Activated CD8-positive, alpha-beta memory T cell treated with anti-CD3 and anti-CD28 coated beads, Interleukin-2, amount 50 U/mL, for 24 hours (primary cell): Measurements from ENCODE around the gene ACOX3.
"Not testable (repeated sequence)": the region's sequence is repeated elsewhere in the genome, so short reads cannot be mapped to it uniquely, and the experiment has no call there.

Source experiments
- DNase-seq: peaks from one replicate; pipeline ENCODE4 v3.0.0-alpha.2; 2020; ENCODE audit errors: extremely low read depth

The ACOX3 gene

GRCh38 chr4:8406887-8407286 is 33.6 kb downstream of the ACOX3 start:
- not testable (repeated sequence) for DNase-seq

GRCh38 chr4:8405516-8405875 is 35.0 kb downstream of the ACOX3 start:
- no peak for DNase-seq

- no peak for DNase-seq
These were observed 35.6 kb downstream of the ACOX3 start for GRCh38 chr4:8404791-8405515.

- DNase-seq: no peak
These were observed 36.5 kb downstream of the ACOX3 start for GRCh38 chr4:8403976-8404375.

GRCh38 chr4:8403173-8403753 is 37.3 kb downstream of the ACOX3 start:
- no peak for DNase-seq

GRCh38 chr4:8402640-8403039 is 37.9 kb downstream of the ACOX3 start:
- DNase-seq: no peak

- DNase-seq: no peak
These were observed 38.3 kb downstream of the ACOX3 start for GRCh38 chr4:8402181-8402597.

- no peak for DNase-seq
These were observed 38.9 kb downstream of the ACOX3 start for GRCh38 chr4:8401665-8402064.

GRCh38 chr4:8400632-8401325 is 39.7 kb downstream of the ACOX3 start:
- DNase-seq: no peak

- DNase-seq: no peak
These were observed 41.2 kb downstream of the ACOX3 start for GRCh38 chr4:8399298-8399697.

- no peak for DNase-seq
These were observed 42.2 kb downstream of the ACOX3 start for GRCh38 chr4:8398347-8398746.

GRCh38 chr4:8396762-8397406 is 43.6 kb downstream of the ACOX3 start:
- DNase-seq: no peak

GRCh38 chr4:8395504-8396296 is 44.8 kb downstream of the ACOX3 start:
- no peak for DNase-seq

- no peak for DNase-seq
These were observed 45.7 kb downstream of the ACOX3 start for GRCh38 chr4:8394806-8395205.

GRCh38 chr4:8394061-8394519 is 46.4 kb downstream of the ACOX3 start:
- no peak for DNase-seq

GRCh38 chr4:8393593-8394038 is 46.9 kb downstream of the ACOX3 start:
- no peak for DNase-seq

- DNase-seq: no peak
These were observed 47.8 kb downstream of the ACOX3 start for GRCh38 chr4:8392591-8393190.

- no peak for DNase-seq
These were observed 48.6 kb downstream of the ACOX3 start for GRCh38 chr4:8391972-8392371.

GRCh38 chr4:8391071-8391470 is 49.5 kb downstream of the ACOX3 start:
- no peak for DNase-seq

- no peak for DNase-seq
These were observed 49.9 kb downstream of the ACOX3 start for GRCh38 chr4:8390577-8390976.

- no peak for DNase-seq
These were observed 52.0 kb downstream of the ACOX3 start for GRCh38 chr4:8388528-8388870.
